ENCODE results near the gene BCL2A1.

DNA sequence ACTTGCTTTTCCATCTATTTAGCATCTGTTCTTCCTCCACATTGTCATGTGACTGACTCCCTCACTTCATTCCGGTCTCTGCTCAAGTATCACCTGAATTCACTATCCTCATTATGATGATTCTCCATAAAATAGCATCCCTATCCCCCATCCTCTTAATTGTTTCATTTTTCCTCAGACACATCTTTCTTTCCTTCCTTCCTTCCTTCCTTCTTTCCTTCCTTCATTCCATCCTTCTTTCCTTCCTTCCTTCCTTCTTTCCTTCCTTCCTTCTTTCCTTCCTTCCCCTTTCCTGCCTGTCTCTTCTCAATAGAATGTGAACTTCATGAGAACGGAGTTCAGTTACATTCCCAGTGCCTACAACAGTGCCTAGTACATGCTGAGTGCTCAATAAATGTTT lies 41.6 kb downstream of the BCL2A1 start:
- TF ChIP-seq CTCF (conservative IDR thresholded peaks at IDR 0.05; ENCODE audit: low read length): no peak
- TF ChIP-seq EZH2phosphoT487 (IDR thresholded peaks at IDR 0.05; ENCODE audit: borderline replicate concordance, low read depth, low read length): no peak
